Cardiac muscle cell (in vitro differentiated cells and primary cell): Measurements from ENCODE around the gene CDH15. TPM values are rescaled to one million over a fixed set of nuclear protein-coding genes. Genes with fewer than 3 reads are reported as not detected.

Experiments used
- DNase-seq, 2 donors: peaks; one replicate each; pipeline versions ENCODE4 v3.0.0 to v3.0.0-alpha.2; 2010 to 2017; ENCODE audit warnings: low read depth in 1 of 2, low spot score in 1 of 2
- H3K27ac ChIP-seq: fragments of 200-600 bp; sonication (generic); 2 replicates; pipeline ENCODE4 v1.5.1; 2016
- H3K27me3 ChIP-seq: fragments of 200-600 bp; sonication (generic); 2 replicates; pipeline ENCODE4 v1.6.0; 2016; ENCODE audit warnings: control low read depth
- H3K36me3 ChIP-seq: fragments of 200-600 bp; sonication (generic); 2 replicates; pipeline ENCODE4 v1.5.1; 2016; ENCODE audit warnings: control low read depth
- H3K4me1 ChIP-seq: fragments of 200-600 bp; sonication (generic); 2 replicates; pipeline ENCODE4 v1.8.1; 2017; ENCODE audit warnings: low read depth, mild to moderate bottlenecking, mixed run types
- H3K4me3 ChIP-seq: fragments of 200-600 bp; sonication (generic); 2 replicates; pipeline ENCODE4 v1.5.1; 2016; ENCODE audit warnings: mild to moderate bottlenecking
- H3K9me3 ChIP-seq: fragments of 200-600 bp; sonication (generic); 2 replicates; pipeline ENCODE4 v1.5.1; 2017; ENCODE audit warnings: low read depth, mild to moderate bottlenecking, control low read depth
- CTCF ChIP-seq: IDR thresholded peaks from 2 replicates; pipeline ENCODE4 v1.5.1; 2012; ENCODE audit warnings: low read depth, mild to moderate bottlenecking, low read length
- polyA plus RNA-seq: library from polyadenylated mRNA; unstranded; fragments of >200 nt; fragmentation: Nextera tagmentation; extraction: Ambion mirVana; gene quantifications from 2 replicates; pipeline ENCODE4 v1.2.1, GENCODE V29; 2016
- total RNA-seq: library from RNA; depleted of rRNA; stranded (reverse); fragments of >200 nt; gene quantifications from 2 replicates; pipeline ENCODE4 v1.2.3, GENCODE V29; 2016

The CDH15 gene
- total RNA-seq = 0.92 and 1.5 TPM in 2 replicates
- 0.78 and 1.4 TPM in 2 replicates for polyA plus RNA-seq

DNA sequence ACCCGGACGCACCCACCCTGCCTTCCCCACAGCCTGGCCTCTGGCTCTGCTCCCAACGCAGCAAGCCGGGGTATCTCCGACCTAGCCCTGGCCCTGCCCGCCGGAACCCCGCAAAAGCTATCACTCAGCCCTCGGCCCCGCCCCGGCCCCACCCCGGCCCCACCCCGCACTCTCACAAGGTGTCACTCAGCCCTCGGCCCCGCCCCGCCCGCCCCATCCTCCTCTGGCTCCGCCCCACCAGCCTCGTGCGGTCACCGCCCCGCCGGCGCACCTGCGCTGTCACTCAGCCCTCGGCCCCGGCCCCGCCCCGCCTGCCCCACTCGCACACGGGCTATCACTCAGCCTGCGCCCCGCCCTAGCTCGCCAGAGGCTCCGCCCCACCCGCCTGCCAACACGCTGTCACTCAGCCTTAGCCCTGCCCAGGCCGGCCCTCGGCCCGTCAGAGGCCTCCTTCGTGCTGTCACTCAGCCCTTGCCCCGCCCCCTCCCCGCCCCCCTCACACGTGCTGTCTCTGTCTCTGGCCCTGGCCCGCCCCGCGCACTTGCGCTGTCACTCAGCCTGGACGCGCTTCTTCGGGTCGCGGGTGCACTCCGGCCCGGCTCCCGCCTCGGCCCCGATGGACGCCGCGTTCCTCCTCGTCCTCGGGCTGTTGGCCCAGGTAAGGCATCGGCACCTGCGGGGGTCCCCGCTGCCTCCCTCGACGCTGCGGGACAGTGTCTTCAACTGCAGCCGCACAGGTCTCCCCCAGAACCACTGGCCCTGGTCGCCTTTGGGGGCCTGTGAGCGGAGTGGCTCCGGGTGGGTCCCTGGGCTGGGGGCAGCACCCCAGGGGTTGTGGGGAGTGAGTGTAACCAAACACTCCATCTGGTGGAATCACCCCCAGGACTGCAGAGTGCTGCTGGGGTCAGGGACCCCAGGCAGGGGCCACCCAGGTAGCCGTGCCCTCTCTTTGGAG is at the start of gene CDH15:
Gene CDH15, plus strand, starts transcription at position 533 of the 955 bp plus-strand sequence. Its CDS starts 84 bp downstream, at position 617.
- Histone ChIP-seq H3K27ac (no peak within 1 kb of the TSS), H3K4me3 (peak within 1 kb of the TSS; percentile 23), H3K36me3 (no peaks in the 10 kb centered on the region), H3K27me3 (peaks cover 18% of the 10 kb centered on the region), H3K9me3 (no peaks in the 10 kb centered on the region), H3K4me1 (peaks cover 10% of the 10 kb centered on the region)
- DNase-seq = peak; percentile 88 to 97
- no peak for TF ChIP-seq CTCF

DNA sequence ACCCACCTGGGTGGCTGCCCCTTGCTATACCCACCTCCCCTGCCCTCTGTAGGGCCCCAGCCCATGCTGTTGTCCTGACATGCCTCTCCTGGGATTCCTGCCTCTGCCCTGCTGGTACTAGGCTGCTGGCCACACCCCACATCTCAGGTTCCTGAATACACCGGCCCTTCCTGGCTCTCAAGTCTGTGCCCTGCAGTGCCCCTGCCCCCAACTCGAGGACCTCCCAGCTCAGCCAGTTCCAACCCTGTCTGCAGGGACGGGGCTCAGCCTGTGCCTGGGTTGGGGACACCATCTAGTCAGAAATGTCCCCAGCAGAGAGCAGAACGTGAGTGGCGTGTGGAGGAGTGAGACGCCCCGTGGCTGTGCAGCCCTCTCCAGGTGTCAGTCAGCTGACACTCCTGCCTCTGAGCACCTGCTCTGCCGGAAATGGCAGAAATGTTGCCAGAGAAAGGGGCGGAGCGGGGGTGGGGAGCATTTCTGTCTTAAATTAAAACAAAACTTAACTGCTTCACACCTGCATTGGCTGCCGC is 49.2 kb upstream of the CDH15 start:
- peaks cover 10% of the 10 kb centered on the region for H3K36me3 ChIP-seq
- H3K9me3 ChIP-seq = no peaks in the 10 kb centered on the region
- no peak for DNase-seq
- no peak overlapping the region for H3K4me3 ChIP-seq
- no peak for TF ChIP-seq CTCF
- H3K4me1 ChIP-seq = no peaks in the 10 kb centered on the region
- H3K27ac ChIP-seq = no peak overlapping the region
- H3K27me3 ChIP-seq = no peaks in the 10 kb centered on the region

- Histone ChIP-seq H3K4me1 (no peaks in the 10 kb centered on the region), H3K9me3 (no peaks in the 10 kb centered on the region), H3K36me3 (peaks cover 10% of the 10 kb centered on the region), H3K27me3 (no peaks in the 10 kb centered on the region), H3K27ac (no peak overlapping the region), H3K4me3 (no peak overlapping the region)
- DNase-seq = no peak
- TF ChIP-seq CTCF = no peak
Observed at GRCh38 chr16:89123001-89123830, 48.3 kb upstream of the CDH15 start.

DNA sequence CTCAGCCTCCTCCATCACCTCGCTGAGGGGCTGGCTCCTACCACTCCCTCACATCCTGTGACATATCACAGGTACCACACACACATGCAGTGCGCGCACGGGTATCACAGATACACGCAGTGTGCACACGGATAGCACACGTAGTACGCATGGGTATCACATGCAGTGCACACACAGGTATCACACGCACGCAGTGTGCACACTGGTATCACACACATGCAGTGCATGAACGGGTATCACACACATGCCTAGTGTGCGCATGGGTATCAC is 47.8 kb upstream of the CDH15 start:
- H3K4me3 ChIP-seq = no peak overlapping the region
- no peaks in the 10 kb centered on the region for H3K4me1 ChIP-seq
- no peak for DNase-seq
- no peak for TF ChIP-seq CTCF
- no peaks in the 10 kb centered on the region for H3K27me3 ChIP-seq
- H3K27ac ChIP-seq = no peak overlapping the region
- H3K9me3 ChIP-seq = no peaks in the 10 kb centered on the region
- peaks cover 10% of the 10 kb centered on the region for H3K36me3 ChIP-seq

GRCh38 chr16:89129378-89129777 is 42.2 kb upstream of the CDH15 start:
- Histone ChIP-seq H3K36me3 (peaks cover 5% of the 10 kb centered on the region), H3K27ac (no peak overlapping the region), H3K4me1 (no peaks in the 10 kb centered on the region), H3K27me3 (no peaks in the 10 kb centered on the region), H3K4me3 (no peak overlapping the region), H3K9me3 (no peaks in the 10 kb centered on the region)
- no peak for TF ChIP-seq CTCF
- DNase-seq = no peak
